ENCODE measurements around the gene FOXO4.

Gene FOXO4

DNA sequence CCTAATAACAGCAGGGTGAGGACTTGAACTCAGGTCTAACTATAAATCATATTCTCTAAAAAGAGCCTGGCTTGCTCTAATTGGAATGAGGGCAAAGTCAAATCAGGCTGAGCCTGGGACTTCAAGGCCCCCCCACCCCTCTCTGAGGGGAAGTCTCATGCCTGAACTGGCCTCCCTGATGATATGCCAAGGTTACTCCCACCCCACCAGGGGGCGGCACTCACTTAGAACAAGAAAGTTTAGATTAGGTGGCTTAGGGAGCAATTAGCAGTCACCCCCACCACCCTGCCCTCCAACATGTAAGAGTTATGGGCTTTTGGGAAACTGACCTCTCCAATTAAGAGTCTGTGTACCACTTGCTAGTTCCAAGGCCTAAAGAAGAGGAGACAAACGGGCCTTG lies 2.7 kb downstream of the FOXO4 start:
- TF ChIP-seq POLR2A (IDR thresholded peaks at IDR 0.05; ENCODE audit: low read depth, low read length) (no peak), TAF1 (IDR thresholded peaks at IDR 0.05; ENCODE audit: low read depth, low read length) (no peak), POLR2AphosphoS5 (IDR thresholded peaks at IDR 0.05; ENCODE audit: low read depth, low read length) (no peak), POU2F2 (IDR thresholded peaks at IDR 0.05; ENCODE audit: low read depth, low read length) (no peak), SPI1 (IDR thresholded peaks at IDR 0.05; ENCODE audit: low read depth, low read length) (no peak), PAX5 (IDR thresholded peaks at IDR 0.05; ENCODE audit: insufficient read depth, low read length, severe bottlenecking) (no peak)
- FAIRE-seq (peak; percentile 59), DNase-seq (ENCODE audit: insufficient read length, low spot score) (no peak)

DNA sequence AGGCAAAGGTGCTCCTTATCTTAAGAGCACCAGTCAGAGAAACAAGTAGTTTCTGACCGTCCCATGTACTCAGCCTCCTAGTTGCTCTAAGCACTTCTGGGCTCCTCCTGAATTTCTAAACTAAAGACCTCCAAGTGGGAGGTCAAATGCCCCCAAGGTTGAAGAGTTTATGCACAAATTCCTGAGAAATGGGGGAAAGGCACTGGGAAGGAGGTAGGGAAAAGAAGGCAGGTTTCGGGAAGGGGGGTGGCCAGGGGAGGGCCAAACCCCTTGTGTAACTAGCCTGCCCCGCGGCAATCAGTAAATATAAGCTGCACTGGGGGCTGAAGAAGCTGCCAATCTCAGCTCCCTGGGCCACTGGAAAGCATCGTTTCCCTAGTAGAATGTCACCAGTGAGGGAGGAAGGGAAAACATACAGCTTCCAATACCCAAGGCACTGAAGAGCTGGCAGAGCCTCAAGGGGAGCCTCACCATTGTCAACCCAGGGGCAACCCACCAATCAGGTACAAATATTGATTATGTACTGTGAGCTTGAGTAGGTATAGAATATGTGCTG lies 3.4 kb downstream of the FOXO4 start:
- FAIRE-seq = no peak
- TF ChIP-seq POLR2AphosphoS5 (IDR thresholded peaks at IDR 0.05; ENCODE audit: low read depth, low read length) (no peak), SPI1 (IDR thresholded peaks at IDR 0.05; ENCODE audit: low read depth, low read length) (no peak), TAF1 (IDR thresholded peaks at IDR 0.05; ENCODE audit: low read depth, low read length) (no peak), POLR2A (IDR thresholded peaks at IDR 0.05; ENCODE audit: low read depth, low read length) (no peak), PAX5 (IDR thresholded peaks at IDR 0.05; ENCODE audit: insufficient read depth, low read length, severe bottlenecking) (no peak), POU2F2 (IDR thresholded peaks at IDR 0.05; ENCODE audit: low read depth, low read length) (no peak)
- no peak for DNase-seq (ENCODE audit: insufficient read length, low spot score)

DNA sequence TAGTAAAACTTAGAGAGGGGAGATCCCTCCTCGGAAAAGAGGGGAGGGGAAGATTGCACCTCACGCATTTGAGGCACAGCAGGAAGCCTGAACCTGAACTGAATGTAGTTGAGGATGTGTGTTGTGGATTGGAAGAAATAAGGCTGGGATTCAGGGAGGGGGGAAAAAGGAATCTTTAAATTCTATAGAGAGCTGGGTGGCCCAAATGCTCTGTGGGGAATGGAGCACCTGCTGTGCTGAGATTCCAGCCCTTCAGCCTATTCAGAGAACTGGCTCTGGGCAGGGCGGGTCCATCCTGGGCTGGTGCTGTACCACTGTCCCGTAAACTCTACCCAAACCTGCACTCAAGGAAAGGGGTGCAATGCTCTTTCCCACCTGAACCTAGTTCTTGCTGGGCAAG lies 4.1 kb downstream of the FOXO4 start:
- TF ChIP-seq TAF1 (IDR thresholded peaks at IDR 0.05; ENCODE audit: low read depth, low read length) (no peak), POU2F2 (IDR thresholded peaks at IDR 0.05; ENCODE audit: low read depth, low read length) (no peak), POLR2AphosphoS5 (IDR thresholded peaks at IDR 0.05; ENCODE audit: low read depth, low read length) (no peak), POLR2A (IDR thresholded peaks at IDR 0.05; ENCODE audit: low read depth, low read length) (no peak), PAX5 (IDR thresholded peaks at IDR 0.05; ENCODE audit: insufficient read depth, low read length, severe bottlenecking) (no peak), SPI1 (IDR thresholded peaks at IDR 0.05; ENCODE audit: low read depth, low read length) (no peak)
- FAIRE-seq = no peak
- no peak for DNase-seq (ENCODE audit: insufficient read length, low spot score)

DNA sequence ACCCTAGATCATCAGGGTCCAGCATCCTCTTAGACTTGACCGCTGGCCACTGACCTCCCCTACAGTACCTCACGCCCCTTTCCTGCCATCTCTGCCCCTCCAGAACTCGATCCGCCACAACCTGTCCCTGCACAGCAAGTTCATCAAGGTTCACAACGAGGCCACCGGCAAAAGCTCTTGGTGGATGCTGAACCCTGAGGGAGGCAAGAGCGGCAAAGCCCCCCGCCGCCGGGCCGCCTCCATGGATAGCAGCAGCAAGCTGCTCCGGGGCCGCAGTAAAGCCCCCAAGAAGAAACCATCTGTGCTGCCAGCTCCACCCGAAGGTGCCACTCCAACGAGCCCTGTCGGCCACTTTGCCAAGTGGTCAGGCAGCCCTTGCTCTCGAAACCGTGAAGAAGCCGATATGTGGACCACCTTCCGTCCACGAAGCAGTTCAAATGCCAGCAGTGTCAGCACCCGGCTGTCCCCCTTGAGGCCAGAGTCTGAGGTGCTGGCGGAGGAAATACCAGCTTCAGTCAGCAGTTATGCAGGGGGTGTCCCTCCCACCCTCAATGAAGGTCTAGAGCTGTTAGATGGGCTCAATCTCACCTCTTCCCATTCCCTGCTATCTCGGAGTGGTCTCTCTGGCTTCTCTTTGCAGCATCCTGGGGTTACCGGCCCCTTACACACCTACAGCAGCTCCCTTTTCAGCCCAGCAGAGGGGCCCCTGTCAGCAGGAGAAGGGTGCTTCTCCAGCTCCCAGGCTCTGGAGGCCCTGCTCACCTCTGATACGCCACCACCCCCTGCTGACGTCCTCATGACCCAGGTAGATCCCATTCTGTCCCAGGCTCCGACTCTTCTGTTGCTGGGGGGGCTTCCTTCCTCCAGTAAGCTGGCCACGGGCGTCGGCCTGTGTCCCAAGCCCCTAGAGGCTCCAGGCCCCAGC lies 5.2 kb downstream of the FOXO4 start:
- TF ChIP-seq POU2F2 (IDR thresholded peaks at IDR 0.05; ENCODE audit: low read depth, low read length) = no peak
- no peak for TF ChIP-seq POLR2AphosphoS5 (IDR thresholded peaks at IDR 0.05; ENCODE audit: low read depth, low read length)
- no peak for TF ChIP-seq SPI1 (IDR thresholded peaks at IDR 0.05; ENCODE audit: low read depth, low read length)
- no peak for TF ChIP-seq TAF1 (IDR thresholded peaks at IDR 0.05; ENCODE audit: low read depth, low read length)
- FAIRE-seq = no peak
- no peak for DNase-seq (ENCODE audit: insufficient read length, low spot score)

DNA sequence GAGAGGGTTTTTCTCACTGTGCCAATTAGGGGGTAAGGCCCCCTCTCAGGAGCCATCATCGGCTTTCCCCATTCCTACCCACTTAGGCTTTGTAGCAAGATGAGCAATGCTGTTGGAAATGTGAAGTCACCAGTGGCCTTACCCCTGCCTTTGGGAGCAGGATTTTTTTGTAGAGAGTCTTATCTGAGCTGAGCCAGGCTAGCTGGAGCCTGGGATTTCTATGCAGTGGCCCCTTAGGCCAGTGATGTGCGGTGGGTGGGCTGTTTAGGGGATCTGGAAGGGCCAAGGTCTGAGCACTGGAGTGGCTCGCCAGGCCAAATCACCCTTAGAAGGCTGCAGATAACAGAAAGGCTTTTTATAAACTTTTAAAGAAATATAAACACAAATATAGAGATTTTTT lies 6.6 kb downstream of the FOXO4 start:
- FAIRE-seq (no peak), DNase-seq (ENCODE audit: insufficient read length, low spot score) (no peak)
- TF ChIP-seq SPI1 (IDR thresholded peaks at IDR 0.05; ENCODE audit: low read depth, low read length) (no peak), POLR2A (IDR thresholded peaks at IDR 0.05; ENCODE audit: low read depth, low read length) (no peak), PAX5 (IDR thresholded peaks at IDR 0.05; ENCODE audit: insufficient read depth, low read length, severe bottlenecking) (no peak), POLR2AphosphoS5 (IDR thresholded peaks at IDR 0.05; ENCODE audit: low read depth, low read length) (no peak), TAF1 (IDR thresholded peaks at IDR 0.05; ENCODE audit: low read depth, low read length) (no peak), POU2F2 (IDR thresholded peaks at IDR 0.05; ENCODE audit: low read depth, low read length) (no peak)

DNA sequence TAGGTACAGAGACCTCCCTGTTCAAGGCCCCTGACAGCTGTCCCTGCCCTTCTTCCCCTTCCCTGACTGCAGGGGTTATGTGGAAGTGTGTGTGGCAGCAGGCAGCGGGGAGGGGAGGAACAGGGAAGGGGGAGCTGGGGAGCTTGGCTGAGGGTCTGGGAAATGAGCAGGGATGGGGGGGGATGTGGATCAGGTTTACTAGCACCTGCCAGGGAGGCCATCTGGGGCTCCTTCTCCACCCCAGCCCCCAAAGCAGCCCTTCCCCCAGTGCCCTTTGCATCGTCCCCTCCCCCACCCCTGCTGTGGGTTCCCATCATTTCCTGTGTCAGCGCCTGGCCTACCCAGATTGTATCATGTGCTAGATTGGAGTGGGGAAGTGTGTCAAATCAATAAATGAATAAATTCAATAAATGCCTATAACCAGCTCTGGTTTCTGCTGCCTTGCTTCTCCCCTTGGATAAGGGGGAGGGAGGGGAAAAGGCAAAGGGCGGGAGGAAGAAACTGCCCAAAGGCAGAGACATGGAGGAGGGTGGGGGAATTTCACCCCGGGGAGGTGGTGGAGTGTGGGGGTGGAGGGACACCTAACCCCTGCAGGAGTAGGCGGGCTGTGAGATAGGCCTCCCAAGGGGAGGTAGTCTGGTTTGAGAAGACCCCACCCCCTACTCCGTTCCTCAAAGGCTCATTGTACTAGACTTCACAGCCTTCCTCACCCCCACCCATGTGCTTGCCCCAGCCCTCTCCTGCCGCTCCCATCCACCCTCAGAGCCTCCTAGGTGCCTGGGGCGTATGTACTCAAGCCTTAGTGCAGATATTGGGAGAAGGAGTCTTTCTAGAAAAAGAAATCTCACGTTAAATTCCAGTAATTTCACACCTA lies 7.7 kb downstream of the FOXO4 start:
- no peak for TF ChIP-seq SPI1 (IDR thresholded peaks at IDR 0.05; ENCODE audit: low read depth, low read length)
- TF ChIP-seq POU2F2 (IDR thresholded peaks at IDR 0.05; ENCODE audit: low read depth, low read length) = no peak
- TF ChIP-seq PAX5 (IDR thresholded peaks at IDR 0.05; ENCODE audit: insufficient read depth, low read length, severe bottlenecking) = no peak
- TF ChIP-seq POLR2AphosphoS5 (IDR thresholded peaks at IDR 0.05; ENCODE audit: low read depth, low read length) = no peak
- TF ChIP-seq POLR2A (IDR thresholded peaks at IDR 0.05; ENCODE audit: low read depth, low read length) = no peak
- DNase-seq (ENCODE audit: insufficient read length, low spot score) (no peak), FAIRE-seq (peak; percentile 89)

DNA sequence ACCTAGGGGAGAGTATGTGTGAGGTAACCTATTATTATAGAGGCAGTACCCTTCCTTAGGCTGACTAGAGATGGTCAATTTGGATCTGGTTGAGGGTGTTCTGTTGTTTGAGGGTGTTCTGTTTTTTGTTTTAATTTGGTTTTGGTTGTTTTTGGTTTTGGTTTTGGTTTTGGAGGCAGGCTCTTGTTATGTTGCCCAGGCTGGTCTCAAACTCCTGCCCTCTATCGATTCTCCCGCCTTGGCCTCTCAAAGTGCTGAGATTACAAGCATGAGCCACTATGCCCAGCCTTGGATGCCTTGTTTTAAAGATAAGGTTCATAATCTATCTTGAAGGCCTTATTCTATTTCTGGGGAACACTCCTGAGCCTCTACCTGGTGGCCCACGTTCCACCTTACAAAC lies 10.0 kb downstream of the FOXO4 start:
- FAIRE-seq = no peak
- TF ChIP-seq POU2F2 (IDR thresholded peaks at IDR 0.05; ENCODE audit: low read depth, low read length) (no peak), PAX5 (IDR thresholded peaks at IDR 0.05; ENCODE audit: insufficient read depth, low read length, severe bottlenecking) (no peak), SPI1 (IDR thresholded peaks at IDR 0.05; ENCODE audit: low read depth, low read length) (no peak), POLR2AphosphoS5 (IDR thresholded peaks at IDR 0.05; ENCODE audit: low read depth, low read length) (no peak), TAF1 (IDR thresholded peaks at IDR 0.05; ENCODE audit: low read depth, low read length) (no peak), POLR2A (IDR thresholded peaks at IDR 0.05; ENCODE audit: low read depth, low read length) (no peak)
- no peak for DNase-seq (ENCODE audit: insufficient read length, low spot score)

DNA sequence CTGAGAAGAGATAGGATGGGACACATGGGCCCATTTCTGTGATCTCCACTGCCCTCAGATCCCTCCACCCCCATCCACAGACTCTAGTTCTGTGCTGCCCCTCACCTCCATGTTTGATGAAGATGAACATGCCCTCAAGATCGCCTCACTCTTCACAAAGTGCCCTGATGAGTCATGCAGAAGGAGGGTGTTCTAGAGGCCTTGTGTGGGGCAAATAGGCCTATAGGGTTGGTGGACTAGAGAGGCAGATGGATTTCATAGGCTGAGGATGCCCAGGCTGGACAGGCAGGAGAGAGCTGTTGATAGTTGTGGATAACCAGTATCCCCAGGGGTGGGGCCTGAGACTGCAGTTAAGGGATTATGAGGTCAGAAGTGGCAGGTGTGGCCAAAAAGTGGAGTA lies 10.8 kb downstream of the FOXO4 start, which contains the start of gene CXorf65:
Gene CXorf65, minus strand, starts transcription at position 314 of the 400 bp plus-strand sequence. Its CDS starts 184 bp downstream, at position 130.
- DNase-seq (ENCODE audit: insufficient read length, low spot score) (no peak), FAIRE-seq (peak; percentile 71)

DNA sequence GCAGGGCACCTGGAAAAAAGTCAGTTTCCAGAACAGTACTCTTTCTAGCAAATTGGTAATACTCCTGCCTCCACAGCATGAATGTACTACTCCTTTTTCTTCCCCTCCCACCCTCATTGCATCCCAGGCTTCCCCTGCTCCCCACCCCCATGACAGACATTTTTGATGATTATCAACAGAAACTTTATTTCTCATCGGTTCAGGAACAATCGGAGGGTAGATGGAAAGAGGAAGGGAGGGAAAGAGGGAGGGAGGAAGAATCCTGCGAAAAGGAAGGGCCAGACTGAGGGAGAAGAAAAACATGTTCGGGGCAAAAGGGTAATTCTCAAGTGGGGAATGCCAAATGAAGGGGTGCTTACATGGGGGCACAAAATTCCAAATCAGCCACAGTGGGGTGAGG lies 11.6 kb downstream of the FOXO4 start:
- TF ChIP-seq POLR2A (IDR thresholded peaks at IDR 0.05; ENCODE audit: low read depth, low read length) (no peak), SPI1 (IDR thresholded peaks at IDR 0.05; ENCODE audit: low read depth, low read length) (no peak), TAF1 (IDR thresholded peaks at IDR 0.05; ENCODE audit: low read depth, low read length) (no peak), POLR2AphosphoS5 (IDR thresholded peaks at IDR 0.05; ENCODE audit: low read depth, low read length) (no peak)
- no peak for FAIRE-seq

More for the DNA sequence above, 10.8 kb downstream of the FOXO4 start, which contains the start of gene CXorf65:
- TF ChIP-seq POLR2A (IDR thresholded peaks at IDR 0.05; ENCODE audit: low read depth, low read length) = peak; percentile 27; the same call in 1 of the 2 replicates
- TF ChIP-seq PAX5 (IDR thresholded peaks at IDR 0.05; ENCODE audit: insufficient read depth, low read length, severe bottlenecking) = no peak
- TF ChIP-seq POLR2AphosphoS5 (IDR thresholded peaks at IDR 0.05; ENCODE audit: low read depth, low read length) = no peak
- no peak for TF ChIP-seq TAF1 (IDR thresholded peaks at IDR 0.05; ENCODE audit: low read depth, low read length)

More for the DNA sequence above, 11.6 kb downstream of the FOXO4 start:
- no peak for DNase-seq (ENCODE audit: insufficient read length, low spot score)
